GM19463 (cell line): ENCODE measurements around the gene PLA2G1B.

Source experiments
- ATAC-seq: cut with Tn5 transposase; IDR thresholded peaks from one replicate; pipeline ENCODE4 v1.9.1; 2021; ENCODE audit warnings: mild to moderate bottlenecking, moderate library complexity; ENCODE audit not compliant: unreplicated experiment

PLA2G1B gene

GRCh38 chr12:120327593-120327992 is at the start of gene PLA2G1B:
TSS of gene PLA2G1B (minus strand) at chr12:120327779. CDS start at chr12:120327753, 26 bp downstream.
- no peak for ATAC-seq

GRCh38 chr12:120376934-120377572 is 49.5 kb upstream of the PLA2G1B start:
- no peak for ATAC-seq

GRCh38 chr12:120376416-120376815 is 48.8 kb upstream of the PLA2G1B start:
- ATAC-seq: no peak

GRCh38 chr12:120376009-120376408 is 48.4 kb upstream of the PLA2G1B start:
- no peak for ATAC-seq

- ATAC-seq: no peak
These were observed 46.1 kb upstream of the PLA2G1B start for GRCh38 chr12:120373683-120374082.

GRCh38 chr12:120370343-120371243 is 43.0 kb upstream of the PLA2G1B start:
- ATAC-seq: no peak

- ATAC-seq: no peak
These were observed 42.2 kb upstream of the PLA2G1B start for GRCh38 chr12:120369603-120370342.

GRCh38 chr12:120368789-120369602 is 41.4 kb upstream of the PLA2G1B start, which contains the start of gene MSI1:
TSS of gene MSI1 (minus strand) at chr12:120369164. CDS start at chr12:120369091, 73 bp downstream.
- ATAC-seq: no peak

- no peak for ATAC-seq
These were observed 40.6 kb upstream of the PLA2G1B start for GRCh38 chr12:120367924-120368788.

GRCh38 chr12:120367233-120367923 is 39.8 kb upstream of the PLA2G1B start:
- ATAC-seq: no peak

GRCh38 chr12:120366845-120367232 is 39.3 kb upstream of the PLA2G1B start:
- ATAC-seq: no peak

- no peak for ATAC-seq
These were observed 38.7 kb upstream of the PLA2G1B start for GRCh38 chr12:120366341-120366705.

GRCh38 chr12:120365675-120366340 is 38.2 kb upstream of the PLA2G1B start:
- no peak for ATAC-seq

GRCh38 chr12:120364487-120364886 is 36.9 kb upstream of the PLA2G1B start:
- ATAC-seq: no peak

- ATAC-seq: no peak
These were observed 35.8 kb upstream of the PLA2G1B start for GRCh38 chr12:120363274-120363855.

GRCh38 chr12:120362516-120363273 is 35.1 kb upstream of the PLA2G1B start:
- ATAC-seq: no peak

- ATAC-seq: no peak
These were observed 34.1 kb upstream of the PLA2G1B start for GRCh38 chr12:120361506-120362208.
